GM19193 (cell line): Measurements from ENCODE around the gene EXOC3.

ENCODE experiments used
- POLR2A ChIP-seq: IDR thresholded peaks from 4 replicates; pipeline ENCODE4 v1.6.1; 2011; ENCODE audit not compliant: insufficient read depth, insufficient read length; ENCODE audit errors: extremely low read depth

The EXOC3 gene

GRCh38 chr5:465591-466403, 22.8 kb downstream of the EXOC3 start:
- no peak for TF ChIP-seq POLR2A

GRCh38 chr5:466661-467310, 23.8 kb downstream of the EXOC3 start:
- TF ChIP-seq POLR2A = no peak

- TF ChIP-seq POLR2A = no peak
Measured at GRCh38 chr5:468401-468800, 25.4 kb downstream of the EXOC3 start.

GRCh38 chr5:469752-470483, 26.9 kb downstream of the EXOC3 start:
- TF ChIP-seq POLR2A = no peak

GRCh38 chr5:470961-471749, 28.2 kb downstream of the EXOC3 start:
- TF ChIP-seq POLR2A = no peak

GRCh38 chr5:471750-472058, 28.7 kb downstream of the EXOC3 start:
- TF ChIP-seq POLR2A = no peak

- no peak for TF ChIP-seq POLR2A
Measured at GRCh38 chr5:472076-472655, 29.2 kb downstream of the EXOC3 start.

GRCh38 chr5:472656-473550, 29.9 kb downstream of the EXOC3 start:
- TF ChIP-seq POLR2A = peak; percentile 84

- no peak for TF ChIP-seq POLR2A
Measured at GRCh38 chr5:473551-474192, 30.7 kb downstream of the EXOC3 start.

- no peak for TF ChIP-seq POLR2A
Measured at GRCh38 chr5:474840-475661, 32.1 kb downstream of the EXOC3 start.

GRCh38 chr5:475704-476101, 32.7 kb downstream of the EXOC3 start:
- no peak for TF ChIP-seq POLR2A

GRCh38 chr5:476102-476813, 33.3 kb downstream of the EXOC3 start:
- no peak for TF ChIP-seq POLR2A
